Transverse colon (tissue), 4 donors: ENCODE results near the gene FANCC. TPM values are rescaled to one million over a fixed set of nuclear protein-coding genes. Genes with fewer than 3 reads are reported as not detected.
"Not testable (repeated sequence)": the region's sequence is repeated elsewhere in the genome, so short reads cannot be mapped to it uniquely, and the experiment has no call there.

Source experiments
- DNase-seq: peaks from one replicate; pipeline ENCODE4 v3.0.0-alpha.2; 2019
- H3K27ac ChIP-seq, 4 donors: fragments of 200-600 bp; sonication (generic); 2 replicates each; pipeline ENCODE4 v1.5.1; 2016 to 2018; ENCODE audit warnings: inconsistent platforms in 4 of 4
- H3K27me3 ChIP-seq: fragments of 200-600 bp; sonication (generic); 2 replicates; pipeline ENCODE4 v1.5.1; 2017; ENCODE audit warnings: inconsistent platforms
- H3K36me3 ChIP-seq, 4 donors: fragments of 200-600 bp; sonication (generic); 2 replicates each; pipeline ENCODE4 v1.5.1; 2017 to 2019; ENCODE audit warnings: inconsistent platforms in 4 of 4
- H3K4me1 ChIP-seq, 4 donors: fragments of 200-600 bp; sonication (generic); 2 replicates each; pipeline ENCODE4 v1.5.1; 2017 to 2020; ENCODE audit warnings: inconsistent platforms in 4 of 4
- H3K4me3 ChIP-seq, 4 donors: fragments of 200-600 bp; sonication (generic); 1 replicate in 1 of 4; 2 replicates in 3 of 4; pipeline versions ENCODE4 v1.5.1 to v1.6.1; 2017 to 2019; ENCODE audit warnings: inconsistent platforms in 4 of 4
- H3K9me3 ChIP-seq, 2 donors: fragments of 200-600 bp; sonication (generic); 2 replicates each; pipeline ENCODE4 v1.5.1; 2017 to 2019; ENCODE audit warnings: inconsistent platforms in 2 of 2
- EP300 ChIP-seq: sonication (generic); formaldehyde crosslinking; IDR thresholded peaks from one replicate; pipeline ENCODE4 v1.6.1; 2017; ENCODE audit warnings: antibody characterized with exemption, low read depth
- POLR2A ChIP-seq: fragments of 450-650 bp; IDR thresholded peaks from one replicate; pipeline ENCODE4 v1.6.1; 2016; ENCODE audit warnings: antibody characterized with exemption, mild to moderate bottlenecking, moderate library complexity
- POLR2AphosphoS5 ChIP-seq, 3 donors: sonication (generic); formaldehyde crosslinking; IDR thresholded peaks; one replicate each; pipeline ENCODE4 v1.6.1; 2016; ENCODE audit warnings: antibody characterized with exemption in 3 of 3
- WGBS, 2 donors: methylation state at CpG; one replicate each; pipeline ENCODE4 v1.1.5; 2018; ENCODE audit warnings: low coverage in 1 of 2; 5-methylcytosine and 5-hydroxymethylcytosine counted together
- in situ Hi-C, 4 donors: fragments of 200-750 bp; cut with MboI; loops; one replicate each; pipeline versions ENCODE4 v1.15.0 to v1.15.1; 2017; ENCODE audit warnings: low sequenced_read_pairs in 3 of 4, low pct_ligation_motif_present in 1 of 4, low pct_unique_long_range_greater_than_20kb in 1 of 4
- intact Hi-C: fragments of 100-400 bp; cut with DNase I; formaldehyde crosslinking; loops from one replicate; pipeline ENCODE4 v1.15.1; 2023; ENCODE audit warnings: low total_unique reads
- total RNA-seq, 4 donors: library from RNA; depleted of rRNA; stranded (reverse); fragments of >200 nt; gene quantifications; one replicate each; pipeline ENCODE4 v1.1.0, GENCODE V29; 2016
- TF ChIP-seq, protein P1 (sequence below), 5 experiments: fragments of 200-600 bp in 3 of 5; fragments of 450-650 bp in 2 of 5; sonication (generic) in 3 of 5; IDR thresholded peaks; 1 replicate in 2 of 5; 2 replicates in 3 of 5; pipeline ENCODE4 v1.5.1; 2016 to 2017; ENCODE audit warnings: antibody characterized with exemption in 5 of 5, inconsistent platforms in 3 of 5, mild to moderate bottlenecking in 2 of 5, moderate library complexity in 1 of 5

FANCC gene
- total RNA-seq, 4 donors from 2014 or later, result 4.0 to 10.3 (median 9.5) TPM

DNA sequence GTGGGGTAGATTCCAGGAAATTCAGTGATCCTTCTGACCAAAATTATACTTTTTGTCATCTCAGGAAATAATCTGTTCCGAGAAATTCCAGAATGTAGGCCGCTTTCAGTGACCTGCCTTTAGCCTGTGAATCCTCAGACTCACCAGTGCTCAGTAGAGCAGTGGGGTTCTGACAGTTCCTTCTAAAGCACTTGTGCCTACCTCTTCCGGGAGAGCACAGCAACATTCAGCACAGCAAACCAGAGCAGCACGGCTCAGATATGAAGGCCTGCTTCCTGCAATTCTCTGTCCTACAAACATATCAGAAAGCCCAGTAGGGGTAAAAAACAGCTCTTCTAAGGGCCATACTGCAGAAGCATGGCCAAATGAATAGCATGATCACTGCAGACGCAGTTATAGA lies 15.0 kb downstream of the FANCC start:
- peaks cover 0 to 25% (median 9%) of the 10 kb centered on the region in 4 donors for H3K4me1 ChIP-seq
- intact Hi-C loops (no loop called here), in situ Hi-C loops (loop anchor here in 1 of 4 donors (25.0 kb wide), 1 partner anchor 210 kb away; the partner anchor contains the start of gene PTCH1)
- WGBS, 2 donors, result 75 to 87% methylated on average over 1 to 5 of the region's 5 CpGs
- H3K9me3 ChIP-seq, result no peaks in the 10 kb centered on the region
- no peak overlapping the region for H3K4me3 ChIP-seq
- no peak for DNase-seq
- no peaks in the 10 kb centered on the region for H3K36me3 ChIP-seq
- H3K27me3 ChIP-seq, result no peaks in the 10 kb centered on the region
- TF ChIP-seq, protein P1, sequence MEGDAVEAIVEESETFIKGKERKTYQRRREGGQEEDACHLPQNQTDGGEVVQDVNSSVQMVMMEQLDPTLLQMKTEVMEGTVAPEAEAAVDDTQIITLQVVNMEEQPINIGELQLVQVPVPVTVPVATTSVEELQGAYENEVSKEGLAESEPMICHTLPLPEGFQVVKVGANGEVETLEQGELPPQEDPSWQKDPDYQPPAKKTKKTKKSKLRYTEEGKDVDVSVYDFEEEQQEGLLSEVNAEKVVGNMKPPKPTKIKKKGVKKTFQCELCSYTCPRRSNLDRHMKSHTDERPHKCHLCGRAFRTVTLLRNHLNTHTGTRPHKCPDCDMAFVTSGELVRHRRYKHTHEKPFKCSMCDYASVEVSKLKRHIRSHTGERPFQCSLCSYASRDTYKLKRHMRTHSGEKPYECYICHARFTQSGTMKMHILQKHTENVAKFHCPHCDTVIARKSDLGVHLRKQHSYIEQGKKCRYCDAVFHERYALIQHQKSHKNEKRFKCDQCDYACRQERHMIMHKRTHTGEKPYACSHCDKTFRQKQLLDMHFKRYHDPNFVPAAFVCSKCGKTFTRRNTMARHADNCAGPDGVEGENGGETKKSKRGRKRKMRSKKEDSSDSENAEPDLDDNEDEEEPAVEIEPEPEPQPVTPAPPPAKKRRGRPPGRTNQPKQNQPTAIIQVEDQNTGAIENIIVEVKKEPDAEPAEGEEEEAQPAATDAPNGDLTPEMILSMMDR (IDR thresholded peaks at IDR 0.05), result no peak
- TF ChIP-seq EP300, result no peak
- TF ChIP-seq POLR2AphosphoS5 (IDR thresholded peaks at IDR 0.05), result no peak
- TF ChIP-seq POLR2A, result no peak
- H3K27ac ChIP-seq, result no peak overlapping the region

DNA sequence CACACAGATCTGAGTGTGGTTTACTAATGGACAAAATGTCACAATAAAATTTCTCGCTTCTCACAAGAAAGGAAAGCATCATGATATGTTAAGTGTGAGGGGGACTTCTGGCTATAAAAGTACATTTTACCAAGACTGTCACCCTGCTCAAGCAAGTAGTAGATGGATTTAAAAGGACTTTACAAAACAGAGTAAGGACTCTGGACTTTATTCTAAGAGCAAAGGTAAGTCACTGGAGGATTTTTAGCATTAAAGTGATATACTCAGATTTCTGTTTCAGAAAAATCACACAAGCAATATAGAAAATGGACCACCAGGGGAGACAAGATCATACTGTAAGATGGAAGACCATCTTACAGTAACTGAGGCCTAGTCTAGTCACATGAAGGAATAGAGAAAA lies 19.7 kb downstream of the FANCC start:
- TF ChIP-seq POLR2AphosphoS5 (IDR thresholded peaks at IDR 0.05), result no peak
- no peak for TF ChIP-seq POLR2A
- TF ChIP-seq, protein P1 (IDR thresholded peaks at IDR 0.05), result no peak
- TF ChIP-seq EP300, result no peak
- 92 to 96% methylated on average over 1 of the region's 1 CpG for WGBS, 2 donors
- Histone ChIP-seq H3K27ac (no peak overlapping the region), H3K4me1 (no peaks in the 10 kb centered on the region), H3K9me3 (no peaks in the 10 kb centered on the region), H3K27me3 (no peaks in the 10 kb centered on the region), H3K36me3 (no peaks in the 10 kb centered on the region), H3K4me3 (no peak overlapping the region)
- DNase-seq, result no peak
- in situ Hi-C loops (no loop called here), intact Hi-C loops (no loop called here)

DNA sequence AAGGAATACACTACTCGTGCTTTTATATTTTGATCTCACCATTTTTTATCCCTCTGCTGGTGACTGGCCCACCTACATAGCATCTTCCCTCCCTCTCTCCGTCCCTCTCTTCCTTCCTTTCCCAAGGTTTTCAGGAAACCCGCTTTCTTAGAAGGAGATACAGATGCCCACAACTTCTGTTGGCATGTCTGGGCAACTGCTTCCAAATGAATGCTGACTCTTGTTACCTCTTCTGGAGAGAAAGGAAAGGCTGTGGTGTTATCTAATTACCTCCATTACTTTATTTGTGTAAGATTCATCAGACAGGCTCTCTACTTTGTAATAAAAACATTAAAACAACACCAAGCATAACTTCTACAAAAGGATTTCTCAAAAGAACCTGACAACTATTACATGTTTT lies 20.2 kb downstream of the FANCC start:
- DNase-seq, result no peak
- TF ChIP-seq, protein P1 (IDR thresholded peaks at IDR 0.05), result no peak
- TF ChIP-seq EP300 (no peak), POLR2A (no peak), POLR2AphosphoS5 (IDR thresholded peaks at IDR 0.05) (no peak)

DNA sequence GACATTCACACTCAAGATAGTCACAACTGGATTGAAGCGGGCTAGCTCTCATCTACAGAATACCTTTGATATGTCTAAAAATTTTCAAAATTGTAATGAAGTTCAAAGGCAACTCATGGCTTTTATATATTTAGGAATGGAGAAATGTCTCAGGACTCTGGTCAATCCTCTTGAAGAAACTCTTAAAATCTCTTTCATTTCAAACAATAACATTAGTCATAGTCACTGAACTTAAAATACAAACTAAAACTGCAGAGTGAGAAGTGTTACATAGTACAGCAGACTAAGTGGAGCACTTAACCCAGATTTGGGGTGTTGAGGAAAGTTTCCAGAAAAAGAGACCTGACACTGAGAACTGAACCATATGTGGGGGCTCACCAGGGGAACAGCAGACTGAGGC lies 20.7 kb downstream of the FANCC start:
- H3K27me3 ChIP-seq, result no peaks in the 10 kb centered on the region
- TF ChIP-seq POLR2A (no peak), EP300 (no peak), POLR2AphosphoS5 (IDR thresholded peaks at IDR 0.05) (no peak)
- TF ChIP-seq, protein P1 (IDR thresholded peaks at IDR 0.05), result no peak
- no peak for DNase-seq
- no peak overlapping the region for H3K4me3 ChIP-seq
- intact Hi-C loops (no loop called here), in situ Hi-C loops (no loop called here)
- H3K4me1 ChIP-seq, result no peaks in the 10 kb centered on the region
- H3K36me3 ChIP-seq, result no peaks in the 10 kb centered on the region
- 83 to 89% methylated on average over 1 of the region's 1 CpG for WGBS, 2 donors
- H3K9me3 ChIP-seq, result no peaks in the 10 kb centered on the region
- no peak overlapping the region for H3K27ac ChIP-seq

More for the DNA sequence above, 20.2 kb downstream of the FANCC start:
- no peak overlapping the region for H3K4me3 ChIP-seq
- 86 to 90% methylated on average over 2 to 3 of the region's 3 CpGs for WGBS, 2 donors
- in situ Hi-C loops, result no loop called here
- no peaks in the 10 kb centered on the region for H3K27me3 ChIP-seq
- H3K9me3 ChIP-seq, result no peaks in the 10 kb centered on the region
- no peaks in the 10 kb centered on the region for H3K36me3 ChIP-seq
- no peaks in the 10 kb centered on the region for H3K4me1 ChIP-seq
- intact Hi-C loops, result no loop called here
- no peak overlapping the region for H3K27ac ChIP-seq

DNA sequence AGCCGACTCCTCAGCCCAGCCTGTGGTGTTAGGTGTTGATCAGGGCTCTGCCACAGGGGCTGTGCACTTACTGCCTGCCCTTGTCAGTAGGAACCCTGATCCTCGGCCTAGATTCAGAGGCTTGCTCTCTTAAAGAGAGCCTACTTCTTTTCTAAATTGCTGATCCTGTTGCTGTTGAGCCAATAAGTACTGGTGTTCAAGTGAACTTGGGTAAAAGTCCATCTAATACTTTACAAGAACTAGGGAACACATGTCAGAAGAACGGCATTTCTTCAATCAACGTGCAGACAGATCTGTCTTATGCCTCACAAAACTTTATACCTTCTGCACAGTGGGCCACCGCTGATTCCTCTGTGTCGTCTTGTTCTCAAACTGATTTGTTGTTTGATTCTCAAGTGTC lies 24.2 kb downstream of the FANCC start:
- H3K4me3 ChIP-seq, H3K27ac ChIP-seq, H3K4me1 ChIP-seq, H3K36me3 ChIP-seq, H3K27me3 ChIP-seq, in situ Hi-C loops, DNase-seq, H3K9me3 ChIP-seq, intact Hi-C loops: not testable (repeated sequence)
- WGBS, 2 donors, result 85 to 92% methylated on average over 4 to 6 of the region's 6 CpGs
